ENCODE results near the gene CDH13. TPM values are rescaled to one million over a fixed set of nuclear protein-coding genes. Genes with fewer than 3 reads are reported as not detected.
"Not testable (repeated sequence)": the region's sequence is repeated elsewhere in the genome, so short reads cannot be mapped to it uniquely, and the experiment has no call there.

CDH13 gene
- total RNA-seq, 1 donor from 2014 or later, result not detected

- H3K4me3 Mint-ChIP-seq, result no peak overlapping the region
- POLR2A ChIA-PET, result no interaction called here
- no peaks in the 10 kb centered on the region for H3K36me3 Mint-ChIP-seq (ENCODE audit: low read depth)
- TF ChIP-seq, protein P1, sequence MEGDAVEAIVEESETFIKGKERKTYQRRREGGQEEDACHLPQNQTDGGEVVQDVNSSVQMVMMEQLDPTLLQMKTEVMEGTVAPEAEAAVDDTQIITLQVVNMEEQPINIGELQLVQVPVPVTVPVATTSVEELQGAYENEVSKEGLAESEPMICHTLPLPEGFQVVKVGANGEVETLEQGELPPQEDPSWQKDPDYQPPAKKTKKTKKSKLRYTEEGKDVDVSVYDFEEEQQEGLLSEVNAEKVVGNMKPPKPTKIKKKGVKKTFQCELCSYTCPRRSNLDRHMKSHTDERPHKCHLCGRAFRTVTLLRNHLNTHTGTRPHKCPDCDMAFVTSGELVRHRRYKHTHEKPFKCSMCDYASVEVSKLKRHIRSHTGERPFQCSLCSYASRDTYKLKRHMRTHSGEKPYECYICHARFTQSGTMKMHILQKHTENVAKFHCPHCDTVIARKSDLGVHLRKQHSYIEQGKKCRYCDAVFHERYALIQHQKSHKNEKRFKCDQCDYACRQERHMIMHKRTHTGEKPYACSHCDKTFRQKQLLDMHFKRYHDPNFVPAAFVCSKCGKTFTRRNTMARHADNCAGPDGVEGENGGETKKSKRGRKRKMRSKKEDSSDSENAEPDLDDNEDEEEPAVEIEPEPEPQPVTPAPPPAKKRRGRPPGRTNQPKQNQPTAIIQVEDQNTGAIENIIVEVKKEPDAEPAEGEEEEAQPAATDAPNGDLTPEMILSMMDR (IDR thresholded peaks at IDR 0.05), result no peak
- peaks cover 12% of the 10 kb centered on the region for H3K27me3 Mint-ChIP-seq
- DNase-seq, result no peak
- H3K9me3 Mint-ChIP-seq, result no peaks in the 10 kb centered on the region
- CTCF ChIA-PET, result no interaction called here
- H3K4me1 Mint-ChIP-seq, result no peaks in the 10 kb centered on the region
- intact Hi-C loops (cut with micrococcal nuclease), result no loop called here
- ATAC-seq (ENCODE audit: low read depth), result no peak
- H3K27ac Mint-ChIP-seq, result no peak overlapping the region
These were observed 299.7 kb downstream of the CDH13 start for GRCh38 chr16:82926500-82926899.

DNA sequence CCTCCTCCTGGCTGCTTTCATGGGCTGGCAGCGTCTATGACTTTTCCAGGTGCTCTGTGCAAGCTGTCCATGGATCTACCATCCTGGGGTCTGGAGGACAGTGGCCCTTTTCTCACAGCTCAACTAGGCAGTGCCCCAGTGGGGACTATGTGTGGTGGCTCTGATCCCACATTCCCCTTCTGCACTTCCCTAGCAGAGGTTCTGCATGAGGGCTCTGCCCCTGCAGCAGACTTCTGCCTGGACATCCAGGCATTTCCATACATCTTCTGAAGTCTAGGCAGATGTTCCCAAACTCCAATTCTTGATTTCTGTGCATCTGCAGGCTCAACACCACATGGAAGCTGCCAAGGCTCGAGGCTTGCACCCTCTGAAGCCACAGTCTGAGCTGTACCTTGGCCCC lies 307.2 kb downstream of the CDH13 start:
- POLR2A ChIA-PET; H3K27me3 Mint-ChIP-seq; H3K4me1 Mint-ChIP-seq; CTCF ChIA-PET; intact Hi-C loops (cut with micrococcal nuclease); ATAC-seq (ENCODE audit: low read depth); H3K27ac Mint-ChIP-seq; H3K36me3 Mint-ChIP-seq (ENCODE audit: low read depth); H3K4me3 Mint-ChIP-seq; DNase-seq: not testable (repeated sequence)
- H3K9me3 Mint-ChIP-seq, result peaks cover 22% of the 10 kb centered on the region

DNA sequence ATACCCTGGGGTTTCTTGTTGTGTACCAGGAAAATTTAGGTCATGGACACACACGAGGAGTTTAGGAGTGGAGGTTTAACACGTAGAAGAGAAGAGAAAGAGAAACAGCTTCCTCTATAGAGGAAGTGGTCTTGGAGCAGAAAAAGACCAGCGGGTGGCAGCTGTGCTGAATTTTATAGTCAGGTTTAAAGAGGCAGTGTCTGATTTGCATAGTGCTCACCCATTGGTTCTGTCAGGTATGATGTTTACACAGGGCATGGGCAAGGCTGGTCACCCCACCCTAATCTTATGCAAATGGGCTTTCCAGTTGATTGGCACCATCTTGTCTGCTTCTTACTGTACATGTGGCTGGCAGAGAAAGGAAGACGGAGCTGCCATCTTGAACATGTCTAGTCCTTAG lies 309.0 kb downstream of the CDH13 start:
- TF ChIP-seq, protein P1 (IDR thresholded peaks at IDR 0.05), result no peak
- peaks cover 22% of the 10 kb centered on the region for H3K9me3 Mint-ChIP-seq
- DNase-seq, result no peak
- CTCF ChIA-PET, result no interaction called here
- intact Hi-C loops (cut with micrococcal nuclease), result no loop called here
- no peak overlapping the region for H3K4me3 Mint-ChIP-seq
- H3K4me1 Mint-ChIP-seq, result peaks cover 2% of the 10 kb centered on the region
- ATAC-seq (ENCODE audit: low read depth), result no peak
- POLR2A ChIA-PET, result no interaction called here
- no peak overlapping the region for H3K27ac Mint-ChIP-seq
- H3K36me3 Mint-ChIP-seq (ENCODE audit: low read depth), result no peaks in the 10 kb centered on the region
- no peaks in the 10 kb centered on the region for H3K27me3 Mint-ChIP-seq

DNA sequence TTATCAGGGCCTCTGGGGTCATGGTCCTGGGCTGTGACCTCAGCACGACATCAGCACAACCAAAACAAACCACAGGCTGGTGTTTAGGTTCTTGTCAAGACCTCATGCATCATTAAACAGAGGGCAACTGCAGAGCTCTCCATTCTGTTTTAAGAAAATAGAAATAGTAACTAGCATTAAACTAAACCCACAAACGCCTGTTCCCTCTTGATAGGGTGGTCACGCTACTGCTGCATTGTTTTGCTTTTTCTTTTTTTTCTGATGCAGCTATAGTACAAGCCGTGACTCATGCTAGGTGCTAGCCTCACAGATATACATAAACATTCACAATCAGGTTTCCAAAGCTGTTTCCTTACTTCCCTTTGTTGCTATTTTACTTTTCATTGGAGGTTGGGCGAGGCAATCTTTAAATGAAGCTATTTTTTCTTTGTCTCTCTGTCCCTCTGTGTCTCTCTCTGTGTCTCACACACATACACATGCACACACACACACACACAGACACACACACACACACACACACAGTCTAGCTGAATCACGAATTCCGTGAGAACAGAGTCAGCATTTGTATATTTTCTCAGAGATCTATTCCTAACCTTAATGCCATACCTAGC lies 310.3 kb downstream of the CDH13 start:
- H3K4me1 Mint-ChIP-seq, result peaks cover 2% of the 10 kb centered on the region
- DNase-seq (no peak), ATAC-seq (ENCODE audit: low read depth) (no peak)
- no peak overlapping the region for H3K4me3 Mint-ChIP-seq
- no peak overlapping the region for H3K27ac Mint-ChIP-seq
- TF ChIP-seq, protein P1 (IDR thresholded peaks at IDR 0.05), result no peak
- H3K27me3 Mint-ChIP-seq, result no peaks in the 10 kb centered on the region
- H3K36me3 Mint-ChIP-seq (ENCODE audit: low read depth), result no peaks in the 10 kb centered on the region
- POLR2A ChIA-PET, result no interaction called here
- intact Hi-C loops (cut with micrococcal nuclease), result no loop called here
- peaks cover 22% of the 10 kb centered on the region for H3K9me3 Mint-ChIP-seq
- CTCF ChIA-PET, result no interaction called here

GRCh38 chr16:82937926-82938520 lies 311.3 kb downstream of the CDH13 start:
- Mint-ChIP-seq H3K36me3 (ENCODE audit: low read depth) (no peaks in the 10 kb centered on the region), H3K4me1 (peaks cover 2% of the 10 kb centered on the region), H3K9me3 (peaks cover 20% of the 10 kb centered on the region), H3K27me3 (no peaks in the 10 kb centered on the region), H3K4me3 (no peak overlapping the region), H3K27ac (no peak overlapping the region)
- intact Hi-C loops (cut with micrococcal nuclease), result no loop called here
- CTCF ChIA-PET, result no interaction called here
- POLR2A ChIA-PET, result no interaction called here
- ATAC-seq (ENCODE audit: low read depth) (no peak), DNase-seq (no peak)
- TF ChIP-seq, protein P1 (IDR thresholded peaks at IDR 0.05), result no peak

GRCh38 chr16:82943371-82943770 lies 316.6 kb downstream of the CDH13 start:
- no peaks in the 10 kb centered on the region for H3K9me3 Mint-ChIP-seq
- ChIA-PET CTCF (no interaction called here), POLR2A (no interaction called here)
- TF ChIP-seq, protein P1 (IDR thresholded peaks at IDR 0.05), result no peak
- no peak overlapping the region for H3K27ac Mint-ChIP-seq
- DNase-seq, result no peak
- H3K36me3 Mint-ChIP-seq (ENCODE audit: low read depth), result no peaks in the 10 kb centered on the region
- no peaks in the 10 kb centered on the region for H3K27me3 Mint-ChIP-seq
- no peaks in the 10 kb centered on the region for H3K4me1 Mint-ChIP-seq
- no peak for ATAC-seq (ENCODE audit: low read depth)
- no peak overlapping the region for H3K4me3 Mint-ChIP-seq
- intact Hi-C loops (cut with micrococcal nuclease), result no loop called here

All from activated B cell treated with CpG ODN at 0.5 μM for 24 hours (primary cell).